ENCODE measurements around the gene PKNOX1. TPM values are rescaled to one million over a fixed set of nuclear protein-coding genes. Genes with fewer than 3 reads are reported as not detected.

Gene PKNOX1
- total RNA-seq, 1 donor from 2014 or later: 17.5 TPM

DNA sequence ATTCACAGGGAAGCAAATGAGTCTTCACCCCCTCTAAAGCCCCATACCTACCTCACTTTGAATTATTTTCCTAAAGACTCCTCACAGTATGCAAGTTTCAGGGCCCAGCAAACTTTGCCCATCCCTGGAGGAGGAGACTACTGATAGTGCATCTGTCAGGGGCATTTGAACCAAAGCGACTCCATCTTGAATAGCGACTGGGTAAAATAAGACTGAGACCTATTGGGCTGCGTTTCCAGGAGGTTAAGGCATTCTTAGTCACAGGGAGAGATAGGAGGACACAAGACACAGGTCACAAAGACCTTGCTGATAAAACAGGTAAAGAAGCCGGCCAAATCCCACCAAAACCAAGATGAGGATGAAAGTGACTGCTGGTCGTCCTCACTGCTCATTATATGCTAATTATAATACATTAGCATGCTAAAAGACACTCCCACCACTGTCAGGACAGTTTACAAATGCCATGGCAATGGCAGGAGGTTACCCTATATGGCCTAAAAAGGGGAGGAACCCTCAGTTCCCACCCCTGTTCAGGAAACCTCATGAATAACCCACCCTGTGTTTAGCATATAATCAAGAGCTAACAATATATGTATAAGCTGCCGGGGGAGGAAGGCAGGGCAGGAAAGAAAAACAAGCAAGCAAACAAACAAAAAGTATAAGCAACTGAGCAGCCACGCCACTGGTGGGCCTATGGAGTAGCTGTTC is 3.3 kb upstream of the PKNOX1 start:
- TF ChIP-seq, protein P1, sequence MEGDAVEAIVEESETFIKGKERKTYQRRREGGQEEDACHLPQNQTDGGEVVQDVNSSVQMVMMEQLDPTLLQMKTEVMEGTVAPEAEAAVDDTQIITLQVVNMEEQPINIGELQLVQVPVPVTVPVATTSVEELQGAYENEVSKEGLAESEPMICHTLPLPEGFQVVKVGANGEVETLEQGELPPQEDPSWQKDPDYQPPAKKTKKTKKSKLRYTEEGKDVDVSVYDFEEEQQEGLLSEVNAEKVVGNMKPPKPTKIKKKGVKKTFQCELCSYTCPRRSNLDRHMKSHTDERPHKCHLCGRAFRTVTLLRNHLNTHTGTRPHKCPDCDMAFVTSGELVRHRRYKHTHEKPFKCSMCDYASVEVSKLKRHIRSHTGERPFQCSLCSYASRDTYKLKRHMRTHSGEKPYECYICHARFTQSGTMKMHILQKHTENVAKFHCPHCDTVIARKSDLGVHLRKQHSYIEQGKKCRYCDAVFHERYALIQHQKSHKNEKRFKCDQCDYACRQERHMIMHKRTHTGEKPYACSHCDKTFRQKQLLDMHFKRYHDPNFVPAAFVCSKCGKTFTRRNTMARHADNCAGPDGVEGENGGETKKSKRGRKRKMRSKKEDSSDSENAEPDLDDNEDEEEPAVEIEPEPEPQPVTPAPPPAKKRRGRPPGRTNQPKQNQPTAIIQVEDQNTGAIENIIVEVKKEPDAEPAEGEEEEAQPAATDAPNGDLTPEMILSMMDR (IDR thresholded peaks at IDR 0.05): no peak
- ATAC-seq (no peak), DNase-seq (no peak)
- Histone ChIP-seq H3K36me3 (no peaks in the 10 kb centered on the region), H3K4me1 (peaks cover 18% of the 10 kb centered on the region), H3K27ac (no peak overlapping the region), H3K27me3 (ENCODE audit: low read depth) (no peaks in the 10 kb centered on the region), H3K9me3 (no peaks in the 10 kb centered on the region), H3K4me3 (no peak overlapping the region)
- intact Hi-C loops (cut with DNase I): no loop called here

DNA sequence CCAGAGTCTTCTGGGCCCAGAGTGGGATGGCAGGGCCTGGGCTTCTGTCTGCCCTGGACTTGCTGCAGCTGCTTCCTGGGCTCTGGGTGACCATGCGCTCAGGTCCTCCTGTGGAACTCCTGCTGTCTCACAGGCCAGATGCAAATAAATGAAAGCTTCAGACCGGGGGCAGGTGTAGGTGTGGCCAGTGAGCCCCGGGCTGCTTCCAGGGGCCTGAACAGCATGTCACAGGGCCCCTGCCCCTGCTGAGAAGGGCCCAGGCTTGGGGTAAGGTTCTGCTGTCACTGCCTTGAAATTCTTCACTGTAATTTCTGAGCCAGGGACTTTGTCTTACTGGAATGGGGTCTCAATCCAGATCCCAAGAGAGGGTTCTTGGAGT is 2.5 kb upstream of the PKNOX1 start:
- DNase-seq (no peak), ATAC-seq (no peak)
- no peak overlapping the region for H3K4me3 ChIP-seq
- peaks cover 26% of the 10 kb centered on the region for H3K4me1 ChIP-seq
- no peaks in the 10 kb centered on the region for H3K36me3 ChIP-seq
- TF ChIP-seq, protein P1 (IDR thresholded peaks at IDR 0.05): no peak
- intact Hi-C loops (cut with DNase I): no loop called here
- H3K27me3 ChIP-seq (ENCODE audit: low read depth): no peaks in the 10 kb centered on the region
- H3K27ac ChIP-seq: peak overlapping the region; percentile 69
- no peaks in the 10 kb centered on the region for H3K9me3 ChIP-seq

DNA sequence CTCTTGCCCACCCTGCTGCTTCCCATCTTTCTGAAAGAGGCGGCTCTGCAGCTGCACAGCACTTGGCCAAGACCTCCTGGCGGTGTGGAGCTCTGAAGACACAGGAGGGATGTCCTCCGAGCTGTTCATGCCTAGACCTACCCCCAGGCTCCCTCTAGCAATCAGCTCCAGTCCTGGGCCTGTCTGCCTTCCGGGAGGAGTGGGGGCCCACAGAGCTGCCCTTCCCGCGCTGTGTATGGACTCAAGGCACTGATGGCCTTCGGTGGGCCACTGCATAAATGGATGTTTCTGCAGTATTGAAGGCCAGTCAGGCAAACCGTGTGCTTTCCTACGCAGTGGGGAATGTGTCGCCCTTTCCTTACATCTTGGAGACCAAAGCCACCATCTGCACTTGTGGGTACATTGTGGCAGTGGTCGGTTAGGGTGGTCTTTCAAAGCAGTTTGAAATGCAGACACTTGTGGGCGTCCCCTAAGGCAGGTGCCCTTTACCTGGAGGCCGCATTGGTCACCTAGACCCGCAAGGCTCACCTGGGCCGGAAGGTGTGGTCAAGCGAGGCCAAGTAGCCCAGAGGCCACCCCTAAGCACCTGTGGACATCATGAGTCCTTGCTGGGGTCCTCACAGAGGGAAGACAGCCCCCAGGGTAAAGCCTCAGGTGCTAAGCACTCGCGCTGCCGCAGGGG is 912 bp upstream of the PKNOX1 start:
- intact Hi-C loops (cut with DNase I): no loop called here

DNA sequence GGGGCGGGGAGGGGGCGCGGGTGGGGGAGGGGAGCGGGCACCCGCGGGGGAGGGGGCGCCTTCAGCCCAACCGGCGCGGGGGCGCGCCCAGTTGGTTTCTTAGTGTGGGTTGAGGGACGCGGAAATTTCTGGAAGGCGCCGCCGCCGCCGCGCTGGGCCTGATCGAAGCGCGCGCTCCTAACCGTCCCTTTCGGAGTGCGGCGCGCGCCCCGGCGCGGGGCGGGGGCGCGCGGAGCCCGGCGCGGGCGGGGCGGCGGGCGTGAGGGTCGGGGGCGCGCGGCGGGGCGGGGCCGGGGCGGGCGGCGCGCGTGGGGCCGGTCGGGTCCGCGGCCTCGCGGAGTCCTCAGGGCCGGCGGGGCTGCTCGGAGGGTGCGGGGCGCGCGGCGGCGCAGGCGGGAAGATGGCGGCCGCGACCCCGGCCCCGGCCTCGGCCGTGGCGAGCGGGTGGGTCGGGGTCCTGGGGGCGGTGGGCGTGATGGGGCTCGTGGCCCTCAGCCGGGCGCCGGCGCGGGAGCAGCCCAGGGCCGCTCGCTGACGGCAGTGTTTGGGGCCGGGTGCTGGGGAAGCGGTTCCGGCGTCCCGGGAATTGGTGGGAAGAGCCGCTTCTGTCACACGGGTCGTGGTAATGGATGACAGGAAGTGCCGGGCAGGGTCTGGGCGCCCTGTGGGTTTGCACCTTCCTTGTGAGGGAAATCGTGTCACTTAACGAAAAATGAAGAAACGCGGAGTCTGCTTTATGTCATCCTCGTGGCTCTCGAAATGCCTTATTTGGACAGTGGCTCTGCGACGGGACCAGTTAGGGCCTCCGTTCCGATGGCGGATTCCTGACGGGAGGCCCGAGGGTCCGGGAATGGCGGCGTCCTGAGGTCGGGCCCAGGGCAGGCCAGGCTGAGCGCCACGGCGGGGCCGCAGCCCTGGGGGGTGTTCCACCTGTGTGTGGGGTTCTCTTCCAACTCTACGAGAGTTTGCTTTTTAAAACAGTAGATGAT is 764 bp downstream of the PKNOX1 start:
- no peaks in the 10 kb centered on the region for H3K9me3 ChIP-seq
- TF ChIP-seq, protein P1 (IDR thresholded peaks at IDR 0.05): no peak
- DNase-seq (peak; percentile 78), ATAC-seq (peak; percentile 4 to 14)
- peak overlapping the region; percentile 66 for H3K4me3 ChIP-seq
- peaks cover 26% of the 10 kb centered on the region for H3K4me1 ChIP-seq
- H3K27me3 ChIP-seq (ENCODE audit: low read depth): no peaks in the 10 kb centered on the region
- intact Hi-C loops (cut with DNase I): no loop called here
- H3K27ac ChIP-seq: peak overlapping the region; percentile 96
- no peaks in the 10 kb centered on the region for H3K36me3 ChIP-seq

More for the DNA sequence above, 912 bp upstream of the PKNOX1 start:
- peak in 1 of 2 donors; percentile 27 for ATAC-seq
- Histone ChIP-seq H3K27ac (peak overlapping the region; percentile 94), H3K4me3 (peak overlapping the region; percentile 68), H3K36me3 (no peaks in the 10 kb centered on the region), H3K9me3 (no peaks in the 10 kb centered on the region), H3K27me3 (ENCODE audit: low read depth) (no peaks in the 10 kb centered on the region), H3K4me1 (peaks cover 26% of the 10 kb centered on the region)
- TF ChIP-seq, protein P1 (IDR thresholded peaks at IDR 0.05): no peak
- DNase-seq: peak; percentile 55

DNA sequence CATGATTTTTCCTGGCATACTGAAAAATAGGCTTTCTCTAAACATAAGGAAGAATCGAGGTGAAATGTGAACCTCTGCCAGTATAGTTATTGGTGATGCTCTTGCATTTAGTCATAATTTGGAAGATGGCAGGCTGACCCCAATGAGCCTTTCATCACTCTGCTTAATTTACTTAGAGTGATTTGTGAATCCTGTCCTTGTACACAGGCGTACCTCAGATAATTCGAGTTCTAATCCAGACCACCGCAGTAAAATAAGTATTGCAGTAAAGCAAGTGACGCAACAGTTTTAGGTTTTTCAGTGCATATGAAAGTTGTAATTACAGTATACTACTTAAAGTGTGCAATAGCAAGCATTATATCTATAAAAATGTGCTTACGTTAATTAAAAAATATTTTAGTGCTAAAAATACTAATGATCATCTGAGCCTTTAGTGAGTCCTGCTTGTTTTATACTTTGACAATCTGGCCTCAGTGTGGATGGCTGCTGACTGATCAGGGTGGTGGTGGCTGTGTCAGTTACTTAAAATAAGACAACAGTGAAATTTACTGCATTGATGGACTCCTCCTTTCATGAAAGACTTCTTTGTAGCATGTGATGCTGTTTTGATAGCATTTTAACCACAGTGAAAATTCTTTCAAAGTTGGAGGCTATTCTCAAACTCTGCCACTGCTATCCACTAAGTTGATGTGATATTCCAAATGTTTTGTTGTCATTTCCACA is 1.7 kb downstream of the PKNOX1 start:
- DNase-seq (no peak), ATAC-seq (no peak)
- H3K27me3 ChIP-seq (ENCODE audit: low read depth): no peaks in the 10 kb centered on the region
- H3K4me3 ChIP-seq: peak overlapping the region; percentile 66
- TF ChIP-seq, protein P1 (IDR thresholded peaks at IDR 0.05): no peak
- H3K4me1 ChIP-seq: peaks cover 30% of the 10 kb centered on the region
- peak overlapping the region; percentile 94 for H3K27ac ChIP-seq
- H3K36me3 ChIP-seq: no peaks in the 10 kb centered on the region
- no peaks in the 10 kb centered on the region for H3K9me3 ChIP-seq
- intact Hi-C loops (cut with DNase I): no loop called here

Data from lower lobe of right lung (tissue), 2 donors.